Activated T-helper 1 cell treated with anti-CD3 and anti-CD28 coated beads, Interleukin-12 subunit alpha, Interleukin-12 subunit beta, Interleukin-2, Interleukin-4 antibody, amounts not matched to agents 30 ng/mL and 10 ng/mL and 1 ng/mL, durations not matched to agents 14 hours and 24 hours and 36 hours (primary cell): Measurements from ENCODE around the gene SMIM35. TPM values are rescaled to one million over a fixed set of nuclear protein-coding genes. Genes with fewer than 3 reads are reported as not detected.

ENCODE experiments used
- DNase-seq: peaks from one replicate; pipeline ENCODE4 v3.0.0; 2021; ENCODE audit warnings: low spot score
- H3K27ac Mint-ChIP-seq: one replicate; pipeline ENCODE4 v1.8.0; 2021; ENCODE audit warnings: mild to moderate bottlenecking, mixed read lengths
- H3K27me3 Mint-ChIP-seq: one replicate; pipeline ENCODE4 v1.8.0; 2022; ENCODE audit warnings: mild to moderate bottlenecking, moderate library complexity, mixed read lengths; ENCODE audit not compliant: insufficient read depth
- H3K36me3 Mint-ChIP-seq: one replicate; pipeline ENCODE4 v1.8.0; 2021; ENCODE audit warnings: low read depth, mixed read lengths
- H3K4me1 Mint-ChIP-seq: one replicate; pipeline ENCODE4 v1.8.0; 2021; ENCODE audit warnings: low read depth, mixed read lengths
- H3K4me3 Mint-ChIP-seq: one replicate; pipeline ENCODE4 v1.8.0; 2021; ENCODE audit warnings: mild to moderate bottlenecking, moderate library complexity, mixed read lengths
- H3K9me3 Mint-ChIP-seq: one replicate; pipeline ENCODE4 v1.8.0; 2021; ENCODE audit warnings: mixed read lengths
- intact Hi-C: fragments of 100-400 bp; cut with micrococcal nuclease; formaldehyde crosslinking; loops from one replicate; pipeline ENCODE4 v1.15.1; 2024
- total RNA-seq: library from RNA; stranded (reverse); gene quantifications from 2 replicates; pipeline ENCODE4 v1.2.3, GENCODE V29; 2022

The SMIM35 gene
- total RNA-seq, 1 donor from 2014 or later = 0.16 TPM

DNA sequence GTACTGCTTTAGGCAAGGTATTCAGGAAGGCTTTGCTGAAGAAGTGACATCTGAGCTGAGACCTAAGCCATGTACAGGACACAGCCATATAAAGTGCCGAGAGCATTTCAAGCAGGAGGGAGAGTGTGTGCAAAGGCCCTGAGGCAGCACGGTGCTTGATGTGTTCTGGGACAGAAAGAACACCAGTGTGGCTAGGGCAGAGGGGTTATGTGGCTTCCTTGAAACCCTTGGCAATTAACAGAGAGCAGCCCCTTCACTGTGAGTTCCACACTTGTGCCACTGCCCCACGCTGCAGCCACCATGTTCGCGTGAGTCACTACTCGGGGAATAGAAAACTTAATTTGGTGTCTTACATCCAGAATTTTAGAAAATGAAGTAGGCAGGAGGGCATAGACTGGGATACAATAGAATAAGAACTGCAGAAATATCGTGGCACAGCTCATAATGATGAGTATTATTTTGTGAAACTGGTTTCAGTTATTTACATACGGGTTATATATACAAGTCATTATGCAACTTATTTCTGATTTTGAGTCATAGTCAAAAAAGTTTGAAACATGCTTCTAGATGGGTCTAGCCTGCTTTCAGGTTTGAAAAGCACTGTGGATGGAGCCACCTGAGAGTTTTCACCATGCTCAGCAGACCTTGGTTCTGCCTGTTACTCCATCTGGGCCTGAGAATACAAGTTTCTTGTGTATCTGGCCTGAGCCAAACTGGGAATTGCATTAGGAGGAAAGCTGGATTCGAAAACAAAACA, 88.8 kb downstream of the SMIM35 start:
- no peaks in the 10 kb centered on the region for H3K9me3 Mint-ChIP-seq
- no peaks in the 10 kb centered on the region for H3K27me3 Mint-ChIP-seq
- peak overlapping the region; percentile 25 for H3K4me3 Mint-ChIP-seq
- no peak for DNase-seq
- intact Hi-C loops = no loop called here
- peak overlapping the region; percentile 32 for H3K27ac Mint-ChIP-seq
- peaks cover 61% of the 10 kb centered on the region for H3K36me3 Mint-ChIP-seq
- peaks cover 89% of the 10 kb centered on the region for H3K4me1 Mint-ChIP-seq

GRCh38 chr11:117997406-117997805, 89.4 kb downstream of the SMIM35 start:
- Mint-ChIP-seq H3K4me3 (no peak overlapping the region), H3K27me3 (no peaks in the 10 kb centered on the region), H3K4me1 (peaks cover 89% of the 10 kb centered on the region), H3K36me3 (peaks cover 67% of the 10 kb centered on the region), H3K9me3 (no peaks in the 10 kb centered on the region), H3K27ac (peak overlapping the region; percentile 32)
- no peak for DNase-seq
- intact Hi-C loops = no loop called here

DNA sequence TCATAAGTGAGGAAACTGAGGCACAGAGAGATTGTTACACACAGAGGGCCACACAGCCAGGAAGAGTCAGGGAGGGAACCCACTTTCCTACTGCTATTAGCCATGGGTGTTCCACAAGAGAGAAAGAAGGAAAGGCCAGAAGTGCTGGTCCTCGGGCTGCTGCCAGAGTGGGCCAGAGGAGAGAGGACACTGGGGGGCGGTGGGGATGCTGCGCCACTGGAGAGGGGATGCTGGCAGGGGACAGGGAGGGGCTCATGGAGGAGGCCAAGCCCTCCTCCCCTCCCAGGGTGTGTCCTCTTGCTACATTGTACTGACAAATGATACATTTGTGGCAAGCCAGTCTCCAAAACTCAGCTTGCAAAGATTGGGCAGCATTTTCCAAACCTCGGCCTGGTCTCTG, 90.7 kb downstream of the SMIM35 start:
- Mint-ChIP-seq H3K27ac (peak overlapping the region; percentile 79), H3K9me3 (no peaks in the 10 kb centered on the region), H3K27me3 (no peaks in the 10 kb centered on the region), H3K36me3 (peaks cover 79% of the 10 kb centered on the region), H3K4me1 (peaks cover 89% of the 10 kb centered on the region), H3K4me3 (peak overlapping the region; percentile 15)
- DNase-seq = no peak
- intact Hi-C loops = no loop called here

DNA sequence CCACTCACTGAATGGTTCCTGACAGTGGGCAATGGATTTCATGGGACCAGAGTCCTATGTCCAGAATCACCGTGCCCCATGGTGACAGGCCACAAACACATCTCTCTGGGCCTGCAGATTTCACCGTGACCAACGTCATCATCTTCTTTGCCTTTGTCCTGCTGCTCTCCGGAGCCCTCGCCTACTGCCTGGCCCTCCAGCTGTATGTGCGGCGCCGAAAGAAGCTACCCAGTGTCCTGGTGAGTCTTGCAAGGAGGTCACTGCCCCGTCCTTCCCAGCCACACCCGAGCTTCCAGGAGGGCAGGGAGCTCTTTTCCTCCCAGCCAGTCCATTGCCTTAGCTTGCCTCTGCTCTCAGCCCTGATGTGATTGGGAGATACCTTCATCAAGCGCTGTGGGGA, 91.3 kb downstream of the SMIM35 start:
- Mint-ChIP-seq H3K36me3 (peaks cover 81% of the 10 kb centered on the region), H3K9me3 (no peaks in the 10 kb centered on the region), H3K4me3 (no peak overlapping the region), H3K27me3 (no peaks in the 10 kb centered on the region), H3K4me1 (peaks cover 87% of the 10 kb centered on the region), H3K27ac (peak overlapping the region; percentile 79)
- DNase-seq = no peak
- intact Hi-C loops = no loop called here

DNA sequence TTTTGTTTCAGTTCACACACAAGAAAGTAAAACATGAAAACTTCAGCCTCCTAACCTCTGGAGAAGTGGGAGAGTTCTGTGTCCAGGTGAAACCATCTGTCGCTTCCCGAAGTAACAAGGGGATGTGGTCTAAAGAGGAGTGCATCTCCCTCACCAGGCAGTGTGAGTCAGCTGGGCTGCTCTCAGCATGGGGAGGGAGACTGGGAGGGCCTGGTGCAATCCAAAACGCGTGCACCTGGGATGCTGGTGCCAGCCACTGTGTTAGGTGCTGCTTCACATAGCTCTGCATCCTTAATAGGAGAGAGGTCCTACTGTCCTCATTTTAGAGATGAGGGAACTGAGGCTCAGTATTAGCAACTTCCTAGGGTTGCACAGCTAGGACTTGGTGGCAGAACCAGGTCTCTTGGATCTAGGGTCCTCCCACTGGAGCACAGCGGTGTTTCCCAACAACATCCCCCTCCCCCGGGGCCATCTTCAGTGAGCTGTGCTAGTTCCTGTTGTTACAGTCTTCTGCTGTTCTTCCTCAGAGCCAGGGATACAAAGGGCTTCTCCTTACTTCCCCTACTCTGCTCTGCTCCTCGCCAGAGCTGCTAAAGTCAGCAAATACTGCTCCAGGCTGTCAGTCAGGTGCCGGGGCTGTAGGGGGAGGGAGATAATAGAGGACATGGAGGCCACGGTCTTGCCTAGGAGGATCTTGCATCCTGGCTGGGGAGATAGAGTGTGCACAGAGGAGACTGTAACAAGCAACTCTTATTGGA, 92.6 kb downstream of the SMIM35 start:
- Mint-ChIP-seq H3K4me3 (peak overlapping the region; percentile 37), H3K9me3 (no peaks in the 10 kb centered on the region), H3K4me1 (peaks cover 91% of the 10 kb centered on the region), H3K27ac (peak overlapping the region; percentile 29), H3K36me3 (peaks cover 88% of the 10 kb centered on the region), H3K27me3 (no peaks in the 10 kb centered on the region)
- no peak for DNase-seq
- intact Hi-C loops = no loop called here

- peaks cover 95% of the 10 kb centered on the region for H3K4me1 Mint-ChIP-seq
- peak overlapping the region; percentile 73 for H3K27ac Mint-ChIP-seq
- H3K27me3 Mint-ChIP-seq = no peaks in the 10 kb centered on the region
- H3K4me3 Mint-ChIP-seq = peak overlapping the region; percentile 73
- H3K36me3 Mint-ChIP-seq = peaks cover 89% of the 10 kb centered on the region
- DNase-seq = no peak
- no peaks in the 10 kb centered on the region for H3K9me3 Mint-ChIP-seq
- intact Hi-C loops = no loop called here
These were observed 94.1 kb downstream of the SMIM35 start for GRCh38 chr11:117992620-117993019.

- intact Hi-C loops = no loop called here
- H3K4me1 Mint-ChIP-seq = peaks cover 95% of the 10 kb centered on the region
- no peak for DNase-seq
- H3K27ac Mint-ChIP-seq = peak overlapping the region; percentile 40
- no peaks in the 10 kb centered on the region for H3K9me3 Mint-ChIP-seq
- peak overlapping the region; percentile 73 for H3K4me3 Mint-ChIP-seq
- H3K27me3 Mint-ChIP-seq = no peaks in the 10 kb centered on the region
- H3K36me3 Mint-ChIP-seq = peaks cover 89% of the 10 kb centered on the region
These were observed 94.6 kb downstream of the SMIM35 start for GRCh38 chr11:117992136-117992535.

DNA sequence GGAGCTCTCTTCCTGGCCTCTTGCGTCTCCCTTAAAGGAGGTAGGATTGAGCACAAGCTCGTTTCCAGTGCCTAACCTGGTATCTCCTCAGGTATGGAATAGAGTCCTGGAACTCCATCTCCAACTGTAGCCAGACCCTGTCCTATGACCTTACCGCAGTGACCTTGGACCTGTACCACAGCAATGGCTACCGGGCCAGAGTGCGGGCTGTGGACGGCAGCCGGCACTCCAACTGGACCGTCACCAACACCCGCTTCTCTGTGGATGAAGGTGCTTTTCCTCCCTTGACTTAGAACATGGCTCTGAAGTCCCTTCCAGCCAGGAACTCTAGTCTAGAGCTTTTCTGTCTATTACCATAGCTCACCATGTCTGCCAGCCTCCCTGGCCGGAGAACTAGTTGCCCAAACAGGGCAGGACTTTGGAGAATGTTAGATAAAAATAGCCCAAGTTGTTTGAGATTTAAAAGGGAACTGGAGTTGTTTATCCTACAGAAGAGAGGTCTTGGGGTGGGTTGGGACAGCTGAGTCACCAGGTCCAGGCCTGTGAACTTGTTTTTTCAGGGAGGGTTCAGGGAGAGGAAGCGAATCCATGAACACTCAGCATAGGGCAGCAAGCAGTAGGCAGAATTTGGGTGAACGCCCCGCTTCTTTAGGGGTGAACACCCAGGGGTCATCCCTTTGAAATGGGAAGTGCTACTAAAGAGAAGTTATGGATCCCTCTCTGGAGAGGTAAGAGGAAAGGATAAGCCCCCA, 97.2 kb downstream of the SMIM35 start:
- H3K9me3 Mint-ChIP-seq = no peaks in the 10 kb centered on the region
- intact Hi-C loops = loop anchor here (5.0 kb wide), 4 partner anchors 213 to 757 kb away; partner anchors contain the start of genes PCSK7 and RNF214
- H3K27me3 Mint-ChIP-seq = no peaks in the 10 kb centered on the region
- DNase-seq = no peak
- peak overlapping the region; percentile 26 for H3K27ac Mint-ChIP-seq
- H3K36me3 Mint-ChIP-seq = peaks cover 73% of the 10 kb centered on the region
- H3K4me1 Mint-ChIP-seq = peaks cover 84% of the 10 kb centered on the region
- H3K4me3 Mint-ChIP-seq = peak overlapping the region; percentile 89

GRCh38 chr11:117986981-117987574, 99.7 kb downstream of the SMIM35 start:
- peak overlapping the region; percentile 86 for H3K27ac Mint-ChIP-seq
- H3K4me1 Mint-ChIP-seq = peaks cover 79% of the 10 kb centered on the region
- DNase-seq = peak; percentile 72
- no peaks in the 10 kb centered on the region for H3K9me3 Mint-ChIP-seq
- intact Hi-C loops = loop anchor here (1.0 to 5.0 kb wide), 13 partner anchors 13 to 755 kb away; partner anchors contain the start of genes PCSK7 and RNF214
- H3K27me3 Mint-ChIP-seq = no peaks in the 10 kb centered on the region
- peaks cover 55% of the 10 kb centered on the region for H3K36me3 Mint-ChIP-seq
- H3K4me3 Mint-ChIP-seq = peak overlapping the region; percentile 89

DNA sequence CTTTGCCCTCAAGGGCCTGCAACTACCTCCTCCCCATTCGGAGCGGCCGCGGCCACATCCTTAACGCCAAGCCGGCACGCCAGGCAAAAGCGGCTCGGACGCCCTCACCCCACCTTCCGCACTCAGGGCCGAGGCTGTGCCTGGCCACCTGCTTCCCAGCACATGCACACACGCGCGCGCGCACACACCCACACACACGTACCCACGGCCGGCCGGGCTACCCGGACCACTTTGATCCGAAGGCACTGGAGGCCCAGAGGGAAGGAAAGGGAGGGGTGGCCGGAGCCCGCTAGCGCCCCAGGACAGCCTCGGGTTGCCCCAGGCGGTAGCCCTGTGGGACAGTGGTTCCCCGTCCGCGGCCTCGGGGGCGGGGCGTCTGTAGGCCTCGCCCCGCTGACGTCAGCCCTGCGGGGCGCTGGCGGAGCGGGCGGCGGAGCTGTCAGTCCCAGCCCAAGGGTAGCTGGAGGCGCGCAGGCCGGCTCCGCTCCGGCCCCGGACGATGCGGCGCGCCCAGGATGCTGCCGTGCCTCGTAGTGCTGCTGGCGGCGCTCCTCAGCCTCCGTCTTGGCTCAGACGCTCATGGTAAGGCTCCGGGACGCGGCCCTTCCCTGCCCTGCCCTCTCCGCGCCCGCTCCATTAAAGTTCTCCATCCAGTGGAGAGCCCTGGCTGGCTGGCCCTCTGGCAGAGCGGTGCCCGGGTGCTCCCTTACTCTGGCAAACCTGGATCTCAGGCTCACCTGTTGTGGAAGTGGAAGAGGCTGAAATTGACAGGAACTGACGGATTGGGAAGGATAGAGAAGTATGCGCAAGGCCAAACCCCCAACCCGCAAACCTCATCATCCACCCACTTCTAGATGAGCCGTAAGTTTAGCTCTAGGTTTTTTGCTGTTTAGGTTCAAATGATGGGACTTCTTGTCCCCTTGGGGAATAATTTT, 100.5 kb downstream of the SMIM35 start, which contains the start of gene IL10RA:
TSS of gene IL10RA (plus strand) at position 442 of the 935 bp plus-strand sequence. CDS start at position 516, 74 bp downstream.
- no peaks in the 10 kb centered on the region for H3K9me3 Mint-ChIP-seq
- H3K4me3 Mint-ChIP-seq = peak within 1 kb of the TSS; percentile 89
- peaks cover 79% of the 10 kb centered on the region for H3K4me1 Mint-ChIP-seq
- peaks cover 50% of the 10 kb centered on the region for H3K36me3 Mint-ChIP-seq
- no peaks in the 10 kb centered on the region for H3K27me3 Mint-ChIP-seq
- peak within 1 kb of the TSS; percentile 92 for H3K27ac Mint-ChIP-seq
- intact Hi-C loops = loop anchor here (1.0 to 5.0 kb wide), 10 partner anchors 12 to 754 kb away; partner anchors contain the start of genes PCSK7 and RNF214
- DNase-seq = peak; percentile 87

DNA sequence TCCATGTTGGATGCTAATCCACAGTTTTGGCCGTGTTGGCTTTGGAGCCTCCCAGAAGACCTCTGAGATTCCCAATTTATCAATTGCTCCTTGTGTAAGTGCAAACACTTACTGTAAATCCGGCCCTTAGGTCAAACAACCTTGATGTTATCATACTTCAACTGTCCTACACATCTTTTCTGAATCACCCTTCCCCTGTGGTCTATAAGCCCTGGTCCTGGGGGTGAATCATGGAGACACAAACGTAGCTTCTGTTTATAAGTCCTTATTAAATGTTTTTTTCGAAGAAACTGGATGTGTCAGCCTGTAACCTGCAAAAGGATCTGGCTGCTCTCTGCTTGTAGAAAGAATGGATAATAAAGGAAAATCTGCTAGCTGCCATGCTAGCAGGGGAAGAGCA, 102.3 kb downstream of the SMIM35 start:
- no peak for DNase-seq
- intact Hi-C loops = no loop called here
- Mint-ChIP-seq H3K9me3 (no peaks in the 10 kb centered on the region), H3K36me3 (peaks cover 35% of the 10 kb centered on the region), H3K27ac (peak overlapping the region; percentile 88), H3K4me3 (peak overlapping the region; percentile 89), H3K27me3 (no peaks in the 10 kb centered on the region), H3K4me1 (peaks cover 76% of the 10 kb centered on the region)
